Suprapubic skin (tissue), 4 donors: ENCODE results near the gene CACNA1S. TPM values are rescaled to one million over a fixed set of nuclear protein-coding genes. Genes with fewer than 3 reads are reported as not detected.

ENCODE experiments used
- DNase-seq, 2 donors: peaks; one replicate each; pipeline ENCODE4 v3.0.0-alpha.2; 2019; ENCODE audit warnings: low spot score in 2 of 2
- H3K27ac ChIP-seq: fragments of 200-600 bp; sonication (generic); one replicate; pipeline ENCODE4 v1.5.1; 2019
- H3K27me3 ChIP-seq: fragments of 200-600 bp; sonication (generic); one replicate; pipeline ENCODE4 v1.5.1; 2019
- H3K36me3 ChIP-seq: fragments of 200-600 bp; sonication (generic); one replicate; pipeline ENCODE4 v1.5.1; 2019
- H3K4me1 ChIP-seq: fragments of 200-600 bp; sonication (generic); one replicate; pipeline ENCODE4 v1.5.1; 2019
- H3K4me3 ChIP-seq: fragments of 200-600 bp; sonication (generic); one replicate; pipeline ENCODE4 v1.5.1; 2019; ENCODE audit warnings: mild to moderate bottlenecking
- H3K9me3 ChIP-seq: fragments of 200-600 bp; sonication (generic); one replicate; pipeline ENCODE4 v1.5.1; 2019
- CTCF ChIP-seq, 2 donors: fragments of 200-600 bp in 1 of 2; fragments of 450-650 bp in 1 of 2; sonication (generic) in 1 of 2; IDR thresholded peaks; one replicate each; pipeline ENCODE4 v1.5.1; 2016 to 2019; ENCODE audit warnings: antibody characterized with exemption in 2 of 2, mild to moderate bottlenecking in 1 of 2, moderate library complexity in 1 of 2
- EP300 ChIP-seq: sonication (generic); formaldehyde crosslinking; IDR thresholded peaks from one replicate; pipeline ENCODE4 v1.6.1; 2017; ENCODE audit warnings: antibody characterized with exemption
- POLR2A ChIP-seq, 2 donors: fragments of 450-650 bp; IDR thresholded peaks; one replicate each; pipeline ENCODE4 v1.6.1; 2017; ENCODE audit warnings: antibody characterized with exemption in 2 of 2, mild to moderate bottlenecking in 2 of 2, moderate library complexity in 2 of 2
- POLR2AphosphoS5 ChIP-seq, 3 donors: sonication (generic); formaldehyde crosslinking; IDR thresholded peaks; one replicate each; pipeline ENCODE4 v1.6.1; 2017; ENCODE audit warnings: antibody characterized with exemption in 3 of 3
- WGBS: methylation state at CpG from one replicate; pipeline ENCODE4 v1.1.5; 2018; 5-methylcytosine and 5-hydroxymethylcytosine counted together
- total RNA-seq, 4 donors: library from RNA; depleted of rRNA; stranded (reverse); fragments of >200 nt; gene quantifications; one replicate each; pipeline ENCODE4 v1.1.0, GENCODE V29; 2016

Gene CACNA1S
- total RNA-seq, 4 donors from 2014 or later = not detected

DNA sequence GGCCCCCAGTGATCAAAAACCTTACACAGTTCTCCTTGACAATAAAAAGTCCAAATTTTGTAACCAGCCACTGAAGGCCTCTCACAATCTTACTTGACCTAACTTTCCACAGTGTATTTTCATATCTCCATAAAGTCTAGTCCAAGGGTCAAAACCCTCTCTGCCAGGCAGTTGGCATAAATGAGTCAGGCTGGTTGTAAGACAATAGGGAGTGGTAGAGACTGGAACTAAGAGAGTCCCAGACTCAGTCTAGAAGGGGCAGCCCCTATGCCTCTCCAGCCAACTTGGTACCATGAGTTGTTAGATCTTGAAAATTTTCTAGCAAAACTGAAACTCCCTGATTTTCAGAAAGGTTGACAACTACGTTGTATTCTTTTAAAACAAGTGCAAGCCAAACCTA, 109.7 kb downstream of the CACNA1S start:
- WGBS = 94% methylated on average over 1 of the region's 1 CpG
- H3K27ac ChIP-seq = no peak overlapping the region
- DNase-seq = no peak
- no peaks in the 10 kb centered on the region for H3K4me1 ChIP-seq
- no peaks in the 10 kb centered on the region for H3K36me3 ChIP-seq
- H3K4me3 ChIP-seq = no peak overlapping the region
- no peak for TF ChIP-seq POLR2A (IDR thresholded peaks at IDR 0.05)
- TF ChIP-seq CTCF (IDR thresholded peaks at IDR 0.05) = no peak
- no peak for TF ChIP-seq EP300
- TF ChIP-seq POLR2AphosphoS5 (IDR thresholded peaks at IDR 0.05) = no peak
- no peaks in the 10 kb centered on the region for H3K9me3 ChIP-seq
- H3K27me3 ChIP-seq = no peaks in the 10 kb centered on the region

DNA sequence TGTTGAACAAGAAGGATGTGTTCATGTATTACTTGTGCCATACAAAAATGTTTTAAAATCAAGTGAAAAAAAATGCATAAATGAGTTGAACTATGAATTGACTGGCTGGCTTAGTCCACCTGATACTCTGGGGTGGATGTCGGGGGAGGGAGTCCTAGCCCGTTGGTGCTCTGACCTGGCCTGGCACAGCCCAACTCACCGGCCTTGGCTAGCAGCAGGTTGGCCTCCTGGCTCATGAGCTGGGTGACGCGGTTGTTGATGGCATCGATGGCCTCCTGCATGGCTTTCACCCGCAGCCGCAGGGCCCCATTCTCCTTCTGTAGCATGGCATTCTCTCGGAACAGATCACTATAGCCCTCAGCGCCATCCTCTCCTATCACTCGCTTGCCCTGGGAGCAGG, 110.3 kb downstream of the CACNA1S start:
- H3K4me3 ChIP-seq = no peak overlapping the region
- no peaks in the 10 kb centered on the region for H3K9me3 ChIP-seq
- no peak for DNase-seq
- no peak overlapping the region for H3K27ac ChIP-seq
- H3K36me3 ChIP-seq = no peaks in the 10 kb centered on the region
- TF ChIP-seq EP300 (no peak), POLR2A (IDR thresholded peaks at IDR 0.05) (no peak), POLR2AphosphoS5 (IDR thresholded peaks at IDR 0.05) (no peak), CTCF (IDR thresholded peaks at IDR 0.05) (no peak)
- no peaks in the 10 kb centered on the region for H3K27me3 ChIP-seq
- no peaks in the 10 kb centered on the region for H3K4me1 ChIP-seq
- 98% methylated on average over 8 of the region's 11 CpGs for WGBS

GRCh38 chr1:201000391-201000790, 111.8 kb downstream of the CACNA1S start:
- H3K4me3 ChIP-seq = no peak overlapping the region
- no peaks in the 10 kb centered on the region for H3K9me3 ChIP-seq
- no peaks in the 10 kb centered on the region for H3K4me1 ChIP-seq
- DNase-seq = no peak
- no peaks in the 10 kb centered on the region for H3K36me3 ChIP-seq
- TF ChIP-seq EP300 (no peak), POLR2AphosphoS5 (IDR thresholded peaks at IDR 0.05) (no peak), POLR2A (IDR thresholded peaks at IDR 0.05) (no peak), CTCF (IDR thresholded peaks at IDR 0.05) (no peak)
- WGBS = 96% methylated on average over 25 of the region's 25 CpGs
- no peak overlapping the region for H3K27ac ChIP-seq
- H3K27me3 ChIP-seq = no peaks in the 10 kb centered on the region

GRCh38 chr1:200999667-201000066, 112.6 kb downstream of the CACNA1S start:
- Histone ChIP-seq H3K4me3 (no peak overlapping the region), H3K27me3 (no peaks in the 10 kb centered on the region), H3K36me3 (no peaks in the 10 kb centered on the region), H3K27ac (no peak overlapping the region), H3K4me1 (no peaks in the 10 kb centered on the region), H3K9me3 (no peaks in the 10 kb centered on the region)
- 93% methylated on average over 14 of the region's 14 CpGs for WGBS
- no peak for TF ChIP-seq CTCF (IDR thresholded peaks at IDR 0.05)
- no peak for TF ChIP-seq POLR2AphosphoS5 (IDR thresholded peaks at IDR 0.05)
- TF ChIP-seq POLR2A (IDR thresholded peaks at IDR 0.05) = no peak
- TF ChIP-seq EP300 = no peak
- DNase-seq = no peak

- no peak for TF ChIP-seq CTCF (IDR thresholded peaks at IDR 0.05)
- TF ChIP-seq POLR2AphosphoS5 (IDR thresholded peaks at IDR 0.05) = no peak
- no peak for TF ChIP-seq POLR2A (IDR thresholded peaks at IDR 0.05)
- TF ChIP-seq EP300 = no peak
- H3K9me3 ChIP-seq = no peaks in the 10 kb centered on the region
These were observed 113.9 kb downstream of the CACNA1S start for GRCh38 chr1:200998323-200998722.

More at GRCh38 chr1:200998323-200998722, 113.9 kb downstream of the CACNA1S start:
- WGBS = 92% methylated on average over 16 of the region's 16 CpGs
- no peak for DNase-seq
- Histone ChIP-seq H3K27me3 (no peaks in the 10 kb centered on the region), H3K4me3 (no peak overlapping the region), H3K4me1 (no peaks in the 10 kb centered on the region), H3K27ac (no peak overlapping the region), H3K36me3 (no peaks in the 10 kb centered on the region)
